ENCODE data around the gene NIPA2. TPM values are rescaled to one million over a fixed set of nuclear protein-coding genes. Genes with fewer than 3 reads are reported as not detected.

The NIPA2 gene
- total and polyA plus RNA-seq, 3 donors from 2014 or later, result 31.4 to 47.1 (median 33.9) TPM

DNA sequence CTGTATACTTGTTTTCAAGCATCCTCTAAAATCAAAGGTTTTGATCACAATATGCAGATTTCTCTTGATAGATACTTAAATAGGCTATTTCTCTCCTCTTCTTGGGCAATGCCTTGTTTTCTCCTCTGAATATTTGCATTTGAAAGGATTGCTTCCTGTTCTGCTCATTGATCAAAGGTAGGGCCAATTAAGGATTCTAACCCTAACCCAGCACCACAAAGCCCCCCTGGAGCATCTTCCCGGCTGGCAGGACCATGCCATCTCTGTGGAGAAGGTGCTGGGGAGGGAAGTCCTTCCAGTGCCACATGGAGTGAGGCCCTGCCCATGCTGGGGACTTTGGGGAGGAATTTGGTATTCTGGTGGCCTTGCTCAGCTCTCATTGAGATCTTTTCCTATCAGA lies 11.3 kb upstream of the NIPA2 start:
- Histone ChIP-seq H3K4me1 (no peaks in the 10 kb centered on the region), H3K4me3 (no peak overlapping the region), H3K27ac (no peak overlapping the region), H3K27me3 (no peaks in the 10 kb centered on the region), H3K36me3 (ENCODE audit: low read depth, missing control alignments) (no peaks in the 10 kb centered on the region), H3K9me3 (no peaks in the 10 kb centered on the region)
- intact Hi-C loops (cut with DNase I; ENCODE audit: low total_unique reads), result no loop called here
- WGBS, 2 donors, result 54 to 64% methylated on average over 1 of the region's 1 CpG
- TF ChIP-seq, protein P1, sequence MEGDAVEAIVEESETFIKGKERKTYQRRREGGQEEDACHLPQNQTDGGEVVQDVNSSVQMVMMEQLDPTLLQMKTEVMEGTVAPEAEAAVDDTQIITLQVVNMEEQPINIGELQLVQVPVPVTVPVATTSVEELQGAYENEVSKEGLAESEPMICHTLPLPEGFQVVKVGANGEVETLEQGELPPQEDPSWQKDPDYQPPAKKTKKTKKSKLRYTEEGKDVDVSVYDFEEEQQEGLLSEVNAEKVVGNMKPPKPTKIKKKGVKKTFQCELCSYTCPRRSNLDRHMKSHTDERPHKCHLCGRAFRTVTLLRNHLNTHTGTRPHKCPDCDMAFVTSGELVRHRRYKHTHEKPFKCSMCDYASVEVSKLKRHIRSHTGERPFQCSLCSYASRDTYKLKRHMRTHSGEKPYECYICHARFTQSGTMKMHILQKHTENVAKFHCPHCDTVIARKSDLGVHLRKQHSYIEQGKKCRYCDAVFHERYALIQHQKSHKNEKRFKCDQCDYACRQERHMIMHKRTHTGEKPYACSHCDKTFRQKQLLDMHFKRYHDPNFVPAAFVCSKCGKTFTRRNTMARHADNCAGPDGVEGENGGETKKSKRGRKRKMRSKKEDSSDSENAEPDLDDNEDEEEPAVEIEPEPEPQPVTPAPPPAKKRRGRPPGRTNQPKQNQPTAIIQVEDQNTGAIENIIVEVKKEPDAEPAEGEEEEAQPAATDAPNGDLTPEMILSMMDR (IDR thresholded peaks at IDR 0.05), result no peak
- no peak for TF ChIP-seq POLR2A (IDR thresholded peaks at IDR 0.05)
- no peak for DNase-seq

GRCh38 chr15:22831473-22831872 lies 7.0 kb upstream of the NIPA2 start:
- WGBS, 2 donors, result 71 to 74% methylated on average over 1 of the region's 1 CpG
- no peak overlapping the region for H3K27ac ChIP-seq
- H3K36me3 ChIP-seq (ENCODE audit: low read depth, missing control alignments), result no peaks in the 10 kb centered on the region
- H3K4me3 ChIP-seq, result no peak overlapping the region
- no peak for DNase-seq
- intact Hi-C loops (cut with DNase I; ENCODE audit: low total_unique reads), result no loop called here
- TF ChIP-seq, protein P1 (IDR thresholded peaks at IDR 0.05), result no peak
- no peak for TF ChIP-seq POLR2A (IDR thresholded peaks at IDR 0.05)
- no peaks in the 10 kb centered on the region for H3K9me3 ChIP-seq
- H3K4me1 ChIP-seq, result no peaks in the 10 kb centered on the region
- no peaks in the 10 kb centered on the region for H3K27me3 ChIP-seq

DNA sequence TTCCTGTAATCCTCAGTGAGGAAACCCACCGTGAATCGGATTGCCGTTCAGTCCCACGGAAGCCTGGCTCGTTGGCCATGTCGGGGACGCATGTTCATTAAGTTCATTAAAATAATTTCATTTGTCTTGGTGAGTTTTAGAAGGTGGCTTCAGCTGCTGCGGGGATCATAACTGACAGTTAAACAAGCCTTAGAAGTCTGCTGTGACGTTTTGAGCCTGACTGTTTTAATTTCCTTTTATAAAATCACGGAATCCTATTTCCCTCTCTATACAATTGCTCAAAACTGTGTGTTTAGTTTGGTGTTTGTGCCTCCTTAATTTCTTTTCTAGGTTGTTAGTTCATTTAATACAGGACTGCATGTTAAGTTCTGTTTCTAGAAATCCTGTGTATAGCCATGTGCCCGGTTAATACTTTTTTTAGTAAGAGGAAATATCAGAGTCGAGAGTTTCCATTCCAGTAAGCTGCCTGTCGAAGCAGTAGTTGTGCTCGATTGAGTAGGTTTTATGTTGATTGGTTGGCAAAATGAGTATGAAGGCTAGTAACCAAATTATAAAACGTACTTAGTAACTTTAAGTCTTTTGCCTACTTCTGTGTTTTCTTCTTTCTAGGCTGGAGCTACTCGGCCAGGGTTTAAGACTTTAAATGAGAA lies 705 bp downstream of the NIPA2 start:
- Histone ChIP-seq H3K9me3 (no peaks in the 10 kb centered on the region), H3K27ac (peak overlapping the region; percentile 87 to 90), H3K36me3 (ENCODE audit: low read depth, missing control alignments) (no peaks in the 10 kb centered on the region), H3K4me1 (peaks cover 9% of the 10 kb centered on the region), H3K4me3 (peak overlapping the region; percentile 89 to 93), H3K27me3 (no peaks in the 10 kb centered on the region)
- no peak for TF ChIP-seq POLR2A (IDR thresholded peaks at IDR 0.05)
- TF ChIP-seq, protein P1 (IDR thresholded peaks at IDR 0.05), result no peak
- WGBS, 2 donors, result 0 to 1% methylated on average over 16 of the region's 16 CpGs
- intact Hi-C loops (cut with DNase I; ENCODE audit: low total_unique reads), result no loop called here
- no peak for DNase-seq

GRCh38 chr15:22844421-22845288 lies 6.2 kb downstream of the NIPA2 start:
- 81 to 82% methylated on average over 19 of the region's 19 CpGs for WGBS, 2 donors
- Histone ChIP-seq H3K4me1 (peaks cover 9% of the 10 kb centered on the region), H3K27ac (no peak overlapping the region), H3K4me3 (no peak overlapping the region), H3K9me3 (no peaks in the 10 kb centered on the region), H3K36me3 (ENCODE audit: low read depth, missing control alignments) (no peaks in the 10 kb centered on the region), H3K27me3 (no peaks in the 10 kb centered on the region)
- intact Hi-C loops (cut with DNase I; ENCODE audit: low total_unique reads), result no loop called here
- no peak for DNase-seq
- no peak for TF ChIP-seq POLR2A (IDR thresholded peaks at IDR 0.05)
- TF ChIP-seq, protein P1 (IDR thresholded peaks at IDR 0.05), result no peak
